GM12891 (cell line): ENCODE data around the gene NR0B2.

Experiments
- POLR2A ChIP-seq: IDR thresholded peaks from 2 replicates; pipeline ENCODE4 v1.6.1; 2011; ENCODE audit warnings: low read depth, low read length, control low read depth
- POLR2AphosphoS5 ChIP-seq: IDR thresholded peaks from 2 replicates; pipeline ENCODE4 v1.6.1; 2011; ENCODE audit warnings: low read depth, low read length, control low read depth
- POU2F2 ChIP-seq: IDR thresholded peaks from 2 replicates; pipeline ENCODE4 v1.6.1; 2011; ENCODE audit warnings: low read depth, mild to moderate bottlenecking, control low read depth, low read length, moderate library complexity
- SPI1 ChIP-seq: IDR thresholded peaks from 2 replicates; pipeline ENCODE4 v1.6.1; 2011; ENCODE audit warnings: low read depth, low read length, control low read depth
- TAF1 ChIP-seq: IDR thresholded peaks from 2 replicates; pipeline ENCODE4 v1.6.1; 2011; ENCODE audit warnings: low read depth, low read length, control low read depth

DNA sequence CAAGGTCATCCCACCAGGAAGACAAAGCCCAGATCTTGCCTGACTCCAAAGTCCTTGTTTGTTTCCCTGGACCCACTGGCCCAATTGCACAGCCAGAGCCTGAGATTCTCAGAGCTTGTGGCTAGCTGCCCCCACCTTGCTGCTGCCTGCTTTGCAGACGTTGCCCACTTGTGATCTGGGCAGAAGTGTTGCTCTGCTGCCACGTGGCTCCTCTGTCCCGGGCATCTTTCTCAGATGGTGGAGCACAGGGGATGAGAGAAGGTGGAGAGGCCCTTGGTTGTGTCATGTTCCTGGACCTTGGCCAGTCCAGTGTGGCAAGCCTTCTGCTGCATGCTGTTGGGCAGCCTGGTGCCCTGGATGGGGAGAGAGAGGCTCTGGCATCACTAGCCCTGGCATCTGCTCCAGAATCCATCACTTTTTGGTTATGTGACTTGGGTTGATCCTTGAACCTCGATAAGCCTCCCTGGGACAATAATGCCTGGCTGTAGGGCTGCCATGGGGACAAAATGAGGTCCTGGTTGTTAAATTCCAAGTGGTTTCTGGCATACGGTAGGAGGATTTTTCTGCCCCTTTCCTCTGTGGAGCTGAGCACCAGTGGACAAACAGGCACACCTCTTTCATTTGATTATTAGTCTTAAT is 1.5 kb upstream of the NR0B2 start:
- no peak for TF ChIP-seq POU2F2
- no peak for TF ChIP-seq POLR2A
- no peak for TF ChIP-seq TAF1
- TF ChIP-seq POLR2AphosphoS5: no peak
- no peak for TF ChIP-seq SPI1
